ENCODE data around the gene CALHM3.
A peak's percentile ranks its signal among the peaks of the same experiment; 100 is the strongest.

Gene CALHM3

DNA sequence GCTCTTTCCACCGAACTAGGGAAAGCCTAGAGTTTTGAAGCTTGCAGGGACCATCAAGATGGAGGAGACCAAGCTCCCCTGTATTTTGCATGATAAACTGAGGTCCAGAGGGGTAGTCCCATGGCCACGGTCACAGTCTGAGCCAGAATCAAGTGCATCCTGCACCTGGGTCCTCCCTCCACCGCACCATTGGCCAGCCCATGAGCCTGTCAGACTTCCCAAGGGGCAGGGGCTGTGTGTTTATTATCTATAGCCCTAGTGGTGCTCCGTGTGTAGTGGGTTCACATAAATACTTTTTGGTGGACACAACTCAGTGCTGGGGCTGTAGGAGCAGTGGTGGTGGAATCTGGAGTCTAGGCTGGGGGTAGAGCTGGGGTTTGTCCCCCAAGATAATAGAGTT, 3.6 kb downstream of the CALHM3 start:
- H3K27me3 ChIP-seq (ENCODE audit: control insufficient read depth in 5 of 5, insufficient read depth in 4 of 5, low read length in 5 of 5): peaks cover 0 to 21% (median 4%) of the 10 kb centered on the region in 5 donors
- H3K36me3 ChIP-seq (ENCODE audit: control insufficient read depth in 5 of 5, insufficient read depth in 5 of 5, low read length in 5 of 5): no peaks in the 10 kb centered on the region
- H3K27ac ChIP-seq (ENCODE audit: low read depth, low read length): no peak overlapping the region
- H3K9me3 ChIP-seq (ENCODE audit: control insufficient read depth in 5 of 5, low read length in 5 of 5): no peaks in the 10 kb centered on the region
- no peak overlapping the region for H3K9ac ChIP-seq (ENCODE audit: low read length in 5 of 5)
- no peak overlapping the region for H3K4me3 ChIP-seq (ENCODE audit: low read depth in 1 of 5, low read length in 5 of 5)
- H3K4me1 ChIP-seq (ENCODE audit: control insufficient read depth in 5 of 5, insufficient read depth in 5 of 5, low read length in 5 of 5): peaks cover 2 to 19% (median 16%) of the 10 kb centered on the region in 5 donors

DNA sequence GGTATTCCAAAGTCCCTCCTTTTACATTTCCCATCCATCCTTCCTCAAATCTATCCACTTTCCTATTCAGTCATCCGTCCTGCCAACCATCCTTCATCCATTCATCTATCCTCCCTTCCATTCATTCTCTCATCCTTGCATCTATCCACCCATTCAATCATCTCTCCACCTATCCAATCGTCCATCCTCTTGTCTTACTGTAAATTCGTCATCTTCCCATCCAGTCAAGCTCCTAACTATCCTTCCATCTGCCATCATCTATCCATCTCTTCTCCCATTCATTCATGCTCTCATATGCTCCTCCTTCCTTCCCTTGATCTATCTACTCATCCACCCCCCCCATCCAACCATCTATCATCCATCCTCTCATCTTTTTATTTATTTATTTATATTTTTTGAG, 5.0 kb downstream of the CALHM3 start:
- H3K27me3 ChIP-seq (ENCODE audit: control insufficient read depth in 5 of 5, insufficient read depth in 4 of 5, low read length in 5 of 5): peaks cover 0 to 16% (median 4%) of the 10 kb centered on the region in 5 donors
- no peak overlapping the region for H3K27ac ChIP-seq (ENCODE audit: low read depth, low read length)
- no peaks in the 10 kb centered on the region for H3K36me3 ChIP-seq (ENCODE audit: control insufficient read depth in 5 of 5, insufficient read depth in 5 of 5, low read length in 5 of 5)
- H3K4me1 ChIP-seq (ENCODE audit: control insufficient read depth in 5 of 5, insufficient read depth in 5 of 5, low read length in 5 of 5): peaks cover 2 to 16% (median 12%) of the 10 kb centered on the region in 5 donors
- H3K9me3 ChIP-seq (ENCODE audit: control insufficient read depth in 5 of 5, low read length in 5 of 5): no peaks in the 10 kb centered on the region
- no peak overlapping the region for H3K9ac ChIP-seq (ENCODE audit: low read length in 5 of 5)
- no peak overlapping the region for H3K4me3 ChIP-seq (ENCODE audit: low read depth in 1 of 5, low read length in 5 of 5)

- Histone ChIP-seq H3K27ac (ENCODE audit: low read depth, low read length) (no peak overlapping the region), H3K9me3 (ENCODE audit: control insufficient read depth in 5 of 5, low read length in 5 of 5) (no peaks in the 10 kb centered on the region), H3K4me1 (ENCODE audit: control insufficient read depth in 5 of 5, insufficient read depth in 5 of 5, low read length in 5 of 5) (peaks cover 2 to 16% (median 11%) of the 10 kb centered on the region in 5 donors), H3K27me3 (ENCODE audit: control insufficient read depth in 5 of 5, insufficient read depth in 4 of 5, low read length in 5 of 5) (peaks cover 0 to 15% (median 4%) of the 10 kb centered on the region in 5 donors), H3K4me3 (ENCODE audit: low read depth in 1 of 5, low read length in 5 of 5) (no peak overlapping the region), H3K9ac (ENCODE audit: low read length in 5 of 5) (no peak overlapping the region), H3K36me3 (ENCODE audit: control insufficient read depth in 5 of 5, insufficient read depth in 5 of 5, low read length in 5 of 5) (no peaks in the 10 kb centered on the region)
Measured at GRCh38 chr10:103473261-103473671, 5.8 kb downstream of the CALHM3 start.

- Histone ChIP-seq H3K27ac (ENCODE audit: low read depth, low read length) (no peak overlapping the region), H3K9ac (ENCODE audit: low read length in 5 of 5) (no peak overlapping the region), H3K4me1 (ENCODE audit: control insufficient read depth in 5 of 5, insufficient read depth in 5 of 5, low read length in 5 of 5) (peaks cover 2 to 24% (median 11%) of the 10 kb centered on the region in 5 donors), H3K36me3 (ENCODE audit: control insufficient read depth in 5 of 5, insufficient read depth in 5 of 5, low read length in 5 of 5) (no peaks in the 10 kb centered on the region), H3K9me3 (ENCODE audit: control insufficient read depth in 5 of 5, low read length in 5 of 5) (no peaks in the 10 kb centered on the region), H3K4me3 (ENCODE audit: low read depth in 1 of 5, low read length in 5 of 5) (no peak overlapping the region), H3K27me3 (ENCODE audit: control insufficient read depth in 5 of 5, insufficient read depth in 4 of 5, low read length in 5 of 5) (peaks cover 0 to 11% (median 4%) of the 10 kb centered on the region in 5 donors)
Measured at GRCh38 chr10:103472005-103472404, 7.0 kb downstream of the CALHM3 start.

DNA sequence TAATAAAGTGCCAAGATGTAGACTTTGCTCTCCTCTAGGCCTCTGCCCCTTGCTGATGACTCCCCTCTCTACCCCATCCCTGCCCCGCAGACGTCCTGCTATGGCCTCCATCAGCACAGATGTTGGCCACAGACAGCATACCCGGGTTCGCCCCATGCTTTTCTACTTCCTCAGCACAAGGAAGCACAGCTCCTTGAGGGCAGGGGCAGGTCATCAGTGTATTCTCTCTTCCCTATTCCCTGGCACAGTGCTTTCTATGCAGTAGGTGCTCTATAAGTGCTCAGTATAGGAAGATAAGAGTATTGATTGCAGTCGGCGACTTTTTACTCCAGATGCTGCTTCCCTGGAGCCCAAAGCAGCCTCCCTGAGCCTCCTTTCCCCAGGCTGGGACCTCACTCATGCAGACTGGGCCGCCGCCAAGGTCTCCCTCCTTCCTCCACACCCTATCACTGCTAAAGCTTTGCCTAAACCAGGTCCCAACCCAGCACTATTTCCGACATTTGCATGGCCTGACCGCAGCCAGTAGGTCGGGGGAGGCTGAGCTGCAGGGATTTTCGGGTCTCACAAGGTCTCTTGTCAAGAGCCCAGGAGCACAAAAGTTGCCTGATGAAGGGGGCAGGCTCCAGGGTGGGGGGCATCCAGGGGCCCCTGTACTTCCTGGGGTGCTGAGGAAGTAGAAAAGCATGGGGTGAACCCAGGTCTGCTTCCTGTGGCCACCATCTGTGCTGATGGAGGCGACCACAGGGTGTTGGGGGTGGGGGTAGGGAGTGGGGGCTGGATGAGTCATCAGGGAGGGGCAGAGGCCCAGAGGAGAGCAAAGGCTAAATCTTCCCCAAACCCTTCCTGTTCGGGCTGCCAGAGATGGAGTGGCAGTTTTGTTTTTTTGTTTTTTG, 8.0 kb downstream of the CALHM3 start:
- no peak overlapping the region for H3K4me3 ChIP-seq (ENCODE audit: low read depth in 1 of 5, low read length in 5 of 5)

GRCh38 chr10:103469201-103469600, 9.8 kb downstream of the CALHM3 start:
- H3K4me1 ChIP-seq (ENCODE audit: control insufficient read depth in 5 of 5, insufficient read depth in 5 of 5, low read length in 5 of 5): peaks cover 2 to 24% (median 11%) of the 10 kb centered on the region in 5 donors
- H3K9me3 ChIP-seq (ENCODE audit: control insufficient read depth in 5 of 5, low read length in 5 of 5): no peaks in the 10 kb centered on the region
- no peak overlapping the region for H3K27ac ChIP-seq (ENCODE audit: low read depth, low read length)
- peaks cover 0 to 3% (median 2%) of the 10 kb centered on the region in 5 donors for H3K27me3 ChIP-seq (ENCODE audit: control insufficient read depth in 5 of 5, insufficient read depth in 4 of 5, low read length in 5 of 5)
- H3K9ac ChIP-seq (ENCODE audit: low read length in 5 of 5): no peak overlapping the region
- H3K4me3 ChIP-seq (ENCODE audit: low read depth in 1 of 5, low read length in 5 of 5): no peak overlapping the region
- H3K36me3 ChIP-seq (ENCODE audit: control insufficient read depth in 5 of 5, insufficient read depth in 5 of 5, low read length in 5 of 5): no peaks in the 10 kb centered on the region

More for the DNA sequence above, 8.0 kb downstream of the CALHM3 start:
- no peaks in the 10 kb centered on the region for H3K9me3 ChIP-seq (ENCODE audit: control insufficient read depth in 5 of 5, low read length in 5 of 5)
- H3K36me3 ChIP-seq (ENCODE audit: control insufficient read depth in 5 of 5, insufficient read depth in 5 of 5, low read length in 5 of 5): no peaks in the 10 kb centered on the region
- peaks cover 2 to 24% (median 11%) of the 10 kb centered on the region in 5 donors for H3K4me1 ChIP-seq (ENCODE audit: control insufficient read depth in 5 of 5, insufficient read depth in 5 of 5, low read length in 5 of 5)
- H3K27ac ChIP-seq (ENCODE audit: low read depth, low read length): peak overlapping the region; percentile 16
- H3K9ac ChIP-seq (ENCODE audit: low read length in 5 of 5): no peak overlapping the region
- peaks cover 0 to 5% (median 2%) of the 10 kb centered on the region in 5 donors for H3K27me3 ChIP-seq (ENCODE audit: control insufficient read depth in 5 of 5, insufficient read depth in 4 of 5, low read length in 5 of 5)

- Histone ChIP-seq H3K27me3 (ENCODE audit: control insufficient read depth in 5 of 5, insufficient read depth in 4 of 5, low read length in 5 of 5) (peaks cover 0 to 3% (median 0%) of the 10 kb centered on the region in 5 donors), H3K36me3 (ENCODE audit: control insufficient read depth in 5 of 5, insufficient read depth in 5 of 5, low read length in 5 of 5) (no peaks in the 10 kb centered on the region), H3K27ac (ENCODE audit: low read depth, low read length) (no peak overlapping the region), H3K9ac (ENCODE audit: low read length in 5 of 5) (no peak overlapping the region), H3K4me1 (ENCODE audit: control insufficient read depth in 5 of 5, insufficient read depth in 5 of 5, low read length in 5 of 5) (peaks cover 2 to 24% (median 11%) of the 10 kb centered on the region in 5 donors), H3K4me3 (ENCODE audit: low read depth in 1 of 5, low read length in 5 of 5) (no peak overlapping the region), H3K9me3 (ENCODE audit: control insufficient read depth in 5 of 5, low read length in 5 of 5) (no peaks in the 10 kb centered on the region)
Measured at GRCh38 chr10:103467406-103467805, 11.6 kb downstream of the CALHM3 start.

DNA sequence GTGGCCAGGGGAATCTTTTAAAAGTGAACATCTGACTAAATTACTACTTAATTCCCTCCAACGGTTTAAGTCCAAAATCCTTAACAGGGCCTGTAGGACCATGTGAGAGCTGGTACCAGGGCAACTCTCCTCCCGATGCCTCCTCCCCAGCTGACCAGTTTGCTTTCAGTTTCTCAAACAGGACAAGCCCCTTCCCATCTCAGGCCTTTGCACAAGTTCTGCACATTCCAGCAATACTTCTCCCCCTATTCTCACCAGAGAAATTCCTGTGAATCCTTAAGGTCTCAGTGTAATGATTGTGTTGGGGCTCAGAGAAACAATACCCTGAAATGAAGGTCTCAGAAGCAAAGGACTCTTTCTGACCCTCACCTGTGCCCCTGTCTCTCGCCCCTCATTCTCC, 12.3 kb downstream of the CALHM3 start:
- Histone ChIP-seq H3K27ac (ENCODE audit: low read depth, low read length) (no peak overlapping the region), H3K9ac (ENCODE audit: low read length in 5 of 5) (no peak overlapping the region), H3K9me3 (ENCODE audit: control insufficient read depth in 5 of 5, low read length in 5 of 5) (no peaks in the 10 kb centered on the region), H3K4me1 (ENCODE audit: control insufficient read depth in 5 of 5, insufficient read depth in 5 of 5, low read length in 5 of 5) (peaks cover 2 to 20% (median 8%) of the 10 kb centered on the region in 5 donors), H3K36me3 (ENCODE audit: control insufficient read depth in 5 of 5, insufficient read depth in 5 of 5, low read length in 5 of 5) (no peaks in the 10 kb centered on the region), H3K27me3 (ENCODE audit: control insufficient read depth in 5 of 5, insufficient read depth in 4 of 5, low read length in 5 of 5) (no peaks in the 10 kb centered on the region), H3K4me3 (ENCODE audit: low read depth in 1 of 5, low read length in 5 of 5) (no peak overlapping the region)

DNA sequence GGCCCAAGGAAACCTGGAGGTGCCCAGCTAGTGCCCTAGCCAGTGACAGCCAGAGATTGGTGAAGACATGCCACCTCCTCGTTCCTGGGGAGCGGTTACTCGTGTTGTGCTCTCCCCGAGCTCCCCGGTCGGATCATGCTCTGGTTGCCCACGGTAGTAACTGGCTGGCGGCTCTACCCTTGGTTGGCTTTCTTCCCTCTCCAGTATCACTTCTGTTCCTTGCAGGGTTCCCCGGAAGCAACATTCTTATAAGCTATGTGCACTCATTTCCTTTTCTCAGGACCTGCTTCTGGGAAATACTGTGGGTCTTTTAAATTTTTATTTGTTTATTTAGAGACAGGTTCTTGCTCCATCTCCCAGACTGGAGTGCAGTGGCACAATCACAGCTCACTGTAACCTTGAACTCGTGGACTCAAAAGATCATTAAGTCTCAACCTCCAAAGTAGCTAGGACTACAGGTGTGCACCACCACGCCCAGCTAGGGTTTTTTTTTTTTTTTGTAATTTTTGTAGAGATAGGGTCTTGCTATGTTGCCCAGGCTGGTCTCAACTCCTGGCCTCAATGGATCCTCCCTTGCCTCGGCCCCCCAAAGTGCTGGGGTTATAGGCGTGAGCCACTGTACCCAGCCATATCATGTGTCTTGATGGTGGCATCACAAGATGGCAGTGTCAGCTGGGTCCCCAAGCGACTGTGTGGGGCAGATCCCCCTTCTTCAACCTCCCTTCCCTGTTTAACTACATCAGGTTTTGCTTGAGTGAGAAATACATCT, 13.4 kb downstream of the CALHM3 start:
- no peak overlapping the region for H3K4me3 ChIP-seq (ENCODE audit: low read depth in 1 of 5, low read length in 5 of 5)
- no peaks in the 10 kb centered on the region for H3K36me3 ChIP-seq (ENCODE audit: control insufficient read depth in 5 of 5, insufficient read depth in 5 of 5, low read length in 5 of 5)
- H3K9ac ChIP-seq (ENCODE audit: low read length in 5 of 5): no peak overlapping the region
- no peak overlapping the region for H3K27ac ChIP-seq (ENCODE audit: low read depth, low read length)
- no peaks in the 10 kb centered on the region for H3K9me3 ChIP-seq (ENCODE audit: control insufficient read depth in 5 of 5, low read length in 5 of 5)
- no peaks in the 10 kb centered on the region for H3K27me3 ChIP-seq (ENCODE audit: control insufficient read depth in 5 of 5, insufficient read depth in 4 of 5, low read length in 5 of 5)
- H3K4me1 ChIP-seq (ENCODE audit: control insufficient read depth in 5 of 5, insufficient read depth in 5 of 5, low read length in 5 of 5): peaks cover 0 to 10% (median under 1%) of the 10 kb centered on the region in 5 donors

GRCh38 chr10:103463499-103463898, 15.5 kb downstream of the CALHM3 start:
- no peak overlapping the region for H3K9ac ChIP-seq (ENCODE audit: low read length in 5 of 5)
- no peaks in the 10 kb centered on the region for H3K27me3 ChIP-seq (ENCODE audit: control insufficient read depth in 5 of 5, insufficient read depth in 4 of 5, low read length in 5 of 5)
- H3K4me1 ChIP-seq (ENCODE audit: control insufficient read depth in 5 of 5, insufficient read depth in 5 of 5, low read length in 5 of 5): peaks cover 0 to 8% (median 0%) of the 10 kb centered on the region in 5 donors
- H3K9me3 ChIP-seq (ENCODE audit: control insufficient read depth in 5 of 5, low read length in 5 of 5): no peaks in the 10 kb centered on the region
- H3K4me3 ChIP-seq (ENCODE audit: low read depth in 1 of 5, low read length in 5 of 5): no peak overlapping the region
- no peaks in the 10 kb centered on the region for H3K36me3 ChIP-seq (ENCODE audit: control insufficient read depth in 5 of 5, insufficient read depth in 5 of 5, low read length in 5 of 5)
- H3K27ac ChIP-seq (ENCODE audit: low read depth, low read length): no peak overlapping the region
